ENCODE data around the gene APCDD1L. TPM values are rescaled to one million over a fixed set of nuclear protein-coding genes. Genes with fewer than 3 reads are reported as not detected.
"Not testable (repeated sequence)": the region's sequence is repeated elsewhere in the genome, so short reads cannot be mapped to it uniquely, and the experiment has no call there.

The APCDD1L gene
- total RNA-seq, 1 experiment from 2014 or later = 2.4 TPM

DNA sequence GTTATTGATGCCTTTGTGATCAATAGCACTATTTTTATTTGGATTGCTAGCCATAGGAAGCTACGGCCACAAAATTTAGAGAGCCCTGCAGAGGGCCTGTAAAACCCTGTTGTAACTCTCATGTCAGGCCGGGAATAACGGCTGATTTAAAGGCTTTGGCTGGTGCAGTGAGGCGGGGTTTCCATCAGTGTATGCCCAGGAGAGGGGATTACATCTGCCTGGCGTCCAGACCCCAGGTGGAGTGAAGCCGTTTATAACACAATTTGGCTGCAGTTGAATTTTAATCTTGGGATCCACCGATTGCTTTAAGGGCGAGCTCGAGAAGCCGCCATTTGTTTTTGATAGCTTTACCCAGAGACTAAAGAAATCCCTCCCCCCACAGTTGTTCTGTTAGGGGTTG lies 29.1 kb upstream of the APCDD1L start (continued):
- TF ChIP-seq, protein P1, sequence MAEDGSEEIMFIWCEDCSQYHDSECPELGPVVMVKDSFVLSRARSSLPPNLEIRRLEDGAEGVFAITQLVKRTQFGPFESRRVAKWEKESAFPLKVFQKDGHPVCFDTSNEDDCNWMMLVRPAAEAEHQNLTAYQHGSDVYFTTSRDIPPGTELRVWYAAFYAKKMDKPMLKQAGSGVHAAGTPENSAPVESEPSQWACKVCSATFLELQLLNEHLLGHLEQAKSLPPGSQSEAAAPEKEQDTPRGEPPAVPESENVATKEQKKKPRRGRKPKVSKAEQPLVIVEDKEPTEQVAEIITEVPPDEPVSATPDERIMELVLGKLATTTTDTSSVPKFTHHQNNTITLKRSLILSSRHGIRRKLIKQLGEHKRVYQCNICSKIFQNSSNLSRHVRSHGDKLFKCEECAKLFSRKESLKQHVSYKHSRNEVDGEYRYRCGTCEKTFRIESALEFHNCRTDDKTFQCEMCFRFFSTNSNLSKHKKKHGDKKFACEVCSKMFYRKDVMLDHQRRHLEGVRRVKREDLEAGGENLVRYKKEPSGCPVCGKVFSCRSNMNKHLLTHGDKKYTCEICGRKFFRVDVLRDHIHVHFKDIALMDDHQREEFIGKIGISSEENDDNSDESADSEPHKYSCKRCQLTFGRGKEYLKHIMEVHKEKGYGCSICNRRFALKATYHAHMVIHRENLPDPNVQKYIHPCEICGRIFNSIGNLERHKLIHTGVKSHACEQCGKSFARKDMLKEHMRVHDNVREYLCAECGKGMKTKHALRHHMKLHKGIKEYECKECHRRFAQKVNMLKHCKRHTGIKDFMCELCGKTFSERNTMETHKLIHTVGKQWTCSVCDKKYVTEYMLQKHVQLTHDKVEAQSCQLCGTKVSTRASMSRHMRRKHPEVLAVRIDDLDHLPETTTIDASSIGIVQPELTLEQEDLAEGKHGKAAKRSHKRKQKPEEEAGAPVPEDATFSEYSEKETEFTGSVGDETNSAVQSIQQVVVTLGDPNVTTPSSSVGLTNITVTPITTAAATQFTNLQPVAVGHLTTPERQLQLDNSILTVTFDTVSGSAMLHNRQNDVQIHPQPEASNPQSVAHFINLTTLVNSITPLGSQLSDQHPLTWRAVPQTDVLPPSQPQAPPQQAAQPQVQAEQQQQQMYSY (CRISPR knock-in tag; IDR thresholded peaks at IDR 0.05) = no peak
- TF ChIP-seq, protein P2, sequence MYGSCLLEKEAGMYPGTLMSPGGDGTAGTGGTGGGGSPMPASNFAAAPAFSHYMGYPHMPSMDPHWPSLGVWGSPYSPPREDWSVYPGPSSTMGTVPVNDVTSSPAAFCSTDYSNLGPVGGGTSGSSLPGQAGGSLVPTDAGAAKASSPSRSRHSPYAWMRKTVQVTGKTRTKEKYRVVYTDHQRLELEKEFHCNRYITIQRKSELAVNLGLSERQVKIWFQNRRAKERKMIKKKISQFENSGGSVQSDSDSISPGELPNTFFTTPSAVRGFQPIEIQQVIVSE (CRISPR knock-in tag; IDR thresholded peaks at IDR 0.05; ENCODE audit: borderline replicate concordance) = no peak
- TF ChIP-seq, protein P3, sequence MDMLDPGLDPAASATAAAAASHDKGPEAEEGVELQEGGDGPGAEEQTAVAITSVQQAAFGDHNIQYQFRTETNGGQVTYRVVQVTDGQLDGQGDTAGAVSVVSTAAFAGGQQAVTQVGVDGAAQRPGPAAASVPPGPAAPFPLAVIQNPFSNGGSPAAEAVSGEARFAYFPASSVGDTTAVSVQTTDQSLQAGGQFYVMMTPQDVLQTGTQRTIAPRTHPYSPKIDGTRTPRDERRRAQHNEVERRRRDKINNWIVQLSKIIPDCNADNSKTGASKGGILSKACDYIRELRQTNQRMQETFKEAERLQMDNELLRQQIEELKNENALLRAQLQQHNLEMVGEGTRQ (CRISPR knock-in tag; IDR thresholded peaks at IDR 0.05) = no peak
- TF ChIP-seq FOXK1 (CRISPR knock-in tag; IDR thresholded peaks at IDR 0.05) = no peak
- TF ChIP-seq RELA (CRISPR knock-in tag; IDR thresholded peaks at IDR 0.05; ENCODE audit: borderline replicate concordance) = no peak

DNA sequence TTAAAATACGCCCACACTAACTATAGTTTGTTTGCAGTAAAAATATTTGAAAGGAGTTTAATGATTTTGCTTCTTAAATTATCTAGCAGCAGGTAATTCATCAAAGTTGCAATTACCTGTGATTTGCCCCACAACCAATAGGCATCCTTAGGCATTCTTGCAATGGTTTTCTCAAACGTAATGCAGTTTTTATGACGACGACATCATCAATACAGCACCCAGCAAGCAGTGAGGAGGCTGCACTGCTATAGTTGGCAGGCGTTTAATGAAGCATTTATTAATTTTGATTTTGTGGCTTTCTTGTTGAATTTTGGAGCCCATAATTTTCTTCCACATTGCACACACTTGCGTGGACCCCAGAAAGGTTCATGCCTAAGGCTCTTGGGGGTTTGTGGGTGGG lies 28.1 kb upstream of the APCDD1L start:
- no peak overlapping the region for H3K4me3 Mint-ChIP-seq
- DNase-seq (ENCODE audit: low spot score) (no peak), ATAC-seq (no peak)
- peaks cover 2% of the 10 kb centered on the region for H3K27me3 Mint-ChIP-seq (ENCODE audit: low read depth)
- H3K27ac Mint-ChIP-seq = no peak overlapping the region
- 0 out of 2 replicates have a peak, but pooled peaks cover under 1% of the 10 kb centered on the region for H3K36me3 Mint-ChIP-seq
- ChIA-PET CTCF (interaction anchor here (0.6 to 1.7 kb wide), 3 partner anchors 18 to 679 kb away, joined by 3 to 5 read pairs (median 3); no protein-coding TSS in a partner anchor), POLR2A (no interaction called here)
- no peak for TF ChIP-seq ZNF263 (CRISPR knock-in tag; IDR thresholded peaks at IDR 0.05; ENCODE audit: low read depth)
- TF ChIP-seq, protein P4, sequence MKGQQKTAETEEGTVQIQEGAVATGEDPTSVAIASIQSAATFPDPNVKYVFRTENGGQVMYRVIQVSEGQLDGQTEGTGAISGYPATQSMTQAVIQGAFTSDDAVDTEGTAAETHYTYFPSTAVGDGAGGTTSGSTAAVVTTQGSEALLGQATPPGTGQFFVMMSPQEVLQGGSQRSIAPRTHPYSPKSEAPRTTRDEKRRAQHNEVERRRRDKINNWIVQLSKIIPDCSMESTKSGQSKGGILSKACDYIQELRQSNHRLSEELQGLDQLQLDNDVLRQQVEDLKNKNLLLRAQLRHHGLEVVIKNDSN (CRISPR knock-in tag; IDR thresholded peaks at IDR 0.05) = no peak
- TF ChIP-seq TEAD4 (CRISPR knock-in tag; IDR thresholded peaks at IDR 0.05) = no peak
- no peak for TF ChIP-seq TCF7 (CRISPR knock-in tag; IDR thresholded peaks at IDR 0.05; ENCODE audit: low read depth)
- no peak for TF ChIP-seq NFYB (CRISPR knock-in tag; conservative IDR thresholded peaks at IDR 0.05; ENCODE audit: low read depth)
- no peak for TF ChIP-seq HMGA2 (CRISPR knock-in tag; IDR thresholded peaks at IDR 0.05)
- TF ChIP-seq, protein P2 (CRISPR knock-in tag; IDR thresholded peaks at IDR 0.05; ENCODE audit: borderline replicate concordance) = no peak
- no peak for TF ChIP-seq JAZF1 (CRISPR knock-in tag; IDR thresholded peaks at IDR 0.05)
- TF ChIP-seq ETV6 (CRISPR knock-in tag; IDR thresholded peaks at IDR 0.05) = no peak
- H3K9me3 Mint-ChIP-seq = peaks cover 16% of the 10 kb centered on the region
- H3K4me1 Mint-ChIP-seq = peaks cover 5% of the 10 kb centered on the region; the same call in 1 of the 2 replicates

DNA sequence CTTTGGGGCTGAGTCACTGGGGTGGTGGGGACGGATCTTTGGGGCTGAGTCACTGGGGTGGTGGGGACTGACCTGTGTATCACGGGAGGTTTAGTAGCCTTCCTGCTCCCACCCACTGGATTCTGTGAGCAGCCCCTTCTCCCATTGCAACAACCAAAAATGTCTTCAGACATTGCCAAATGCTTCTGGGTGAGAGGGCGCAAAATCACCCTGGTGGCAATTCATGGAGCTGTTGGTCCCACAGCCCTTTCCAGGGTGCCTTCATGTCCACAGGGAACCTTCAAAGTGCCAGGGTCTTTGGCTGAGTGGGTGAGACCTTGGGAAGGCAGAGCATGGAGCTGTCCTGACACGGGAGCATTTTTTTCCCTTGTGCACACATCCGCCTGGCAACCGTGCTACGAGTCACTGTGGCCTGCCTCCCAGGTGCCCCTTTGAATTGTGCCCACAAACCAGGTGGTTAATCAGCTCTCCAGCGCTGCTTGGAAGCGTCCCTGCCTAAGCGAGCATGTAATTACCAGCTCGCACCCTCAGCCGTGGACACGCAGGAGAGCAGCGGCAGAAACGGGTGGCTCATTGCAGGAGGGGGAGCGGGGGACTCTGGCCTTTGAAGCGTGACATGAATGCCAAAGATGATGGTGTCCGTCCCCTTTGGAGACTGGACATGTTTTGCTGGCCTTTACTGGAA lies 27.4 kb upstream of the APCDD1L start:
- peaks cover 5% of the 10 kb centered on the region; the same call in 1 of the 2 replicates for H3K4me1 Mint-ChIP-seq
- DNase-seq (ENCODE audit: low spot score) (no peak), ATAC-seq (no peak)
- peaks cover 24% of the 10 kb centered on the region for H3K9me3 Mint-ChIP-seq
- TF ChIP-seq, protein P5, sequence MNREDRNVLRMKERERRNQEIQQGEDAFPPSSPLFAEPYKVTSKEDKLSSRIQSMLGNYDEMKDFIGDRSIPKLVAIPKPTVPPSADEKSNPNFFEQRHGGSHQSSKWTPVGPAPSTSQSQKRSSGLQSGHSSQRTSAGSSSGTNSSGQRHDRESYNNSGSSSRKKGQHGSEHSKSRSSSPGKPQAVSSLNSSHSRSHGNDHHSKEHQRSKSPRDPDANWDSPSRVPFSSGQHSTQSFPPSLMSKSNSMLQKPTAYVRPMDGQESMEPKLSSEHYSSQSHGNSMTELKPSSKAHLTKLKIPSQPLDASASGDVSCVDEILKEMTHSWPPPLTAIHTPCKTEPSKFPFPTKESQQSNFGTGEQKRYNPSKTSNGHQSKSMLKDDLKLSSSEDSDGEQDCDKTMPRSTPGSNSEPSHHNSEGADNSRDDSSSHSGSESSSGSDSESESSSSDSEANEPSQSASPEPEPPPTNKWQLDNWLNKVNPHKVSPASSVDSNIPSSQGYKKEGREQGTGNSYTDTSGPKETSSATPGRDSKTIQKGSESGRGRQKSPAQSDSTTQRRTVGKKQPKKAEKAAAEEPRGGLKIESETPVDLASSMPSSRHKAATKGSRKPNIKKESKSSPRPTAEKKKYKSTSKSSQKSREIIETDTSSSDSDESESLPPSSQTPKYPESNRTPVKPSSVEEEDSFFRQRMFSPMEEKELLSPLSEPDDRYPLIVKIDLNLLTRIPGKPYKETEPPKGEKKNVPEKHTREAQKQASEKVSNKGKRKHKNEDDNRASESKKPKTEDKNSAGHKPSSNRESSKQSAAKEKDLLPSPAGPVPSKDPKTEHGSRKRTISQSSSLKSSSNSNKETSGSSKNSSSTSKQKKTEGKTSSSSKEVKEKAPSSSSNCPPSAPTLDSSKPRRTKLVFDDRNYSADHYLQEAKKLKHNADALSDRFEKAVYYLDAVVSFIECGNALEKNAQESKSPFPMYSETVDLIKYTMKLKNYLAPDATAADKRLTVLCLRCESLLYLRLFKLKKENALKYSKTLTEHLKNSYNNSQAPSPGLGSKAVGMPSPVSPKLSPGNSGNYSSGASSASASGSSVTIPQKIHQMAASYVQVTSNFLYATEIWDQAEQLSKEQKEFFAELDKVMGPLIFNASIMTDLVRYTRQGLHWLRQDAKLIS (CRISPR knock-in tag; IDR thresholded peaks at IDR 0.05; ENCODE audit: borderline replicate concordance) = no peak
- TF ChIP-seq FOXJ3 (CRISPR knock-in tag; IDR thresholded peaks at IDR 0.05; ENCODE audit: borderline replicate concordance) (no peak), CREB1 (CRISPR knock-in tag; IDR thresholded peaks at IDR 0.05) (no peak)
- TF ChIP-seq, protein P6, sequence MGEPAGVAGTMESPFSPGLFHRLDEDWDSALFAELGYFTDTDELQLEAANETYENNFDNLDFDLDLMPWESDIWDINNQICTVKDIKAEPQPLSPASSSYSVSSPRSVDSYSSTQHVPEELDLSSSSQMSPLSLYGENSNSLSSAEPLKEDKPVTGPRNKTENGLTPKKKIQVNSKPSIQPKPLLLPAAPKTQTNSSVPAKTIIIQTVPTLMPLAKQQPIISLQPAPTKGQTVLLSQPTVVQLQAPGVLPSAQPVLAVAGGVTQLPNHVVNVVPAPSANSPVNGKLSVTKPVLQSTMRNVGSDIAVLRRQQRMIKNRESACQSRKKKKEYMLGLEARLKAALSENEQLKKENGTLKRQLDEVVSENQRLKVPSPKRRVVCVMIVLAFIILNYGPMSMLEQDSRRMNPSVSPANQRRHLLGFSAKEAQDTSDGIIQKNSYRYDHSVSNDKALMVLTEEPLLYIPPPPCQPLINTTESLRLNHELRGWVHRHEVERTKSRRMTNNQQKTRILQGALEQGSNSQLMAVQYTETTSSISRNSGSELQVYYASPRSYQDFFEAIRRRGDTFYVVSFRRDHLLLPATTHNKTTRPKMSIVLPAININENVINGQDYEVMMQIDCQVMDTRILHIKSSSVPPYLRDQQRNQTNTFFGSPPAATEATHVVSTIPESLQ (CRISPR knock-in tag; IDR thresholded peaks at IDR 0.05) = no peak
- no peak overlapping the region for H3K4me3 Mint-ChIP-seq
- ChIA-PET POLR2A (no interaction called here), CTCF (no interaction called here)
- no peak overlapping the region for H3K27ac Mint-ChIP-seq
- peaks cover 7% of the 10 kb centered on the region for H3K36me3 Mint-ChIP-seq
- peaks cover 5% of the 10 kb centered on the region for H3K27me3 Mint-ChIP-seq (ENCODE audit: low read depth)

DNA sequence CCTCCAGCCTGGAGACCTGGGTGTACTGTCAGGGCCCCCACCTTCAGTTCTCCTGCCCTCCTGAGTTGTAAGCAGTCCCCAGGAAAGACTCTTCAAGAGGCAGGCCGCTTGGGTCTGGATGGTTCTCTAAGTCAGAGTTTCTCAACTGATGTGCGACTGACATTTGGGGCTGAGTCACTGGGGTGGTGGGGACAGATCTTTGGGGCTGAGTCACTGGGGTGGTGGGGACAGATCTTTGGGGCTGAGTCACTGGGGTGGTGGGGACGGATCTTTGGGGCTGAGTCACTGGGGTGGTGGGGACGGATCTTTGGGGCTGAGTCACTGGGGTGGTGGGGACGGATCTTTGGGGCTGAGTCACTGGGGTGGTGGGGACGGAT lies 26.8 kb upstream of the APCDD1L start:
- H3K36me3 Mint-ChIP-seq; H3K27me3 Mint-ChIP-seq (ENCODE audit: low read depth); H3K27ac Mint-ChIP-seq; H3K4me1 Mint-ChIP-seq; H3K4me3 Mint-ChIP-seq; DNase-seq (ENCODE audit: low spot score); POLR2A ChIA-PET; CTCF ChIA-PET; ATAC-seq: not testable (repeated sequence)
- peaks cover 29% of the 10 kb centered on the region for H3K9me3 Mint-ChIP-seq
